GM19468 (cell line): ENCODE measurements around the gene EPN3.

ENCODE experiments used
- ATAC-seq: cut with Tn5 transposase; IDR thresholded peaks from one replicate; pipeline ENCODE4 v1.9.1; 2021; ENCODE audit warnings: mild to moderate bottlenecking, moderate library complexity, moderate number of reproducible peaks; ENCODE audit not compliant: unreplicated experiment; ENCODE audit errors: extremely low read depth

Gene EPN3

DNA sequence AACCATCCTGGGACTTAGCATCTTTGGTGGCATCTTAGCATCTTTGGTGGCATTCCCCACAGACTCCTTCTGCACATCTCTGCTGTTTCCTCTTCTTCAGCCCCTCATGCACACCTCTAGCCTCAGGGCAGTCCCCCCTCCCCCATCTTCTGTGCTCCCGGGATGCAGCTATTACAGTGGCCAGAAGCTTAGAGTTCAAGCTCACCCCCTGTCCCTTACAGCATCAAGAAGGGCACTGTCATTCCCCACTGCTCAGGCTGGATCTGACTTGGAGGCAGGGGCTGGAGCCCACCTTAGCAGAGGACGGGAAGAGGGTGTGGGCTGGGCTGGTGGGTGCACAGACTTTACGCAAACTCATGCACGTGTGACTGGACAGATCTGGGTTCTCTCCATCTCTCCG, 650 bp downstream of the EPN3 start:
- no peak for ATAC-seq

DNA sequence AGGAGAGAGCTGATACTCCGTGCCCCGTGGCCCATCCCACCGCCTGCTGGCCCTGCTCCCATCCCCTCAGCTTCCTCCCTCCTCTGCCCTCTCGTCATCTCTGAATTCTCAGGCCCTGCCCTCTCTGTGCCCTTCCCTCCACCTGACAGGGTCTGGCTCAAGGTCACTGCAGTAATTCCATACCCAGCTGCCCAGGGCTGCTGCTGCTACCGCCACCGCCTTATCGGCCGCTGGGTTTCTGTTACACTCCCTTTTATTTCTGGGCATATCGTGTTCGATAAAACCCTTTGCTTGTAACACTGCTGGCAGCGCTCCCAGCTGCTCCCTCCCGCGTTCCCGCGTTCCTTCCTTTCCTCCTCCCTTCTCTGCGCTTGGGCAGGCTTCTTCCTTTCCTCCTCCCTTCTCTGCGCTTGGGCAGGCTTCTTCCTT, 1.2 kb downstream of the EPN3 start:
- no peak for ATAC-seq

DNA sequence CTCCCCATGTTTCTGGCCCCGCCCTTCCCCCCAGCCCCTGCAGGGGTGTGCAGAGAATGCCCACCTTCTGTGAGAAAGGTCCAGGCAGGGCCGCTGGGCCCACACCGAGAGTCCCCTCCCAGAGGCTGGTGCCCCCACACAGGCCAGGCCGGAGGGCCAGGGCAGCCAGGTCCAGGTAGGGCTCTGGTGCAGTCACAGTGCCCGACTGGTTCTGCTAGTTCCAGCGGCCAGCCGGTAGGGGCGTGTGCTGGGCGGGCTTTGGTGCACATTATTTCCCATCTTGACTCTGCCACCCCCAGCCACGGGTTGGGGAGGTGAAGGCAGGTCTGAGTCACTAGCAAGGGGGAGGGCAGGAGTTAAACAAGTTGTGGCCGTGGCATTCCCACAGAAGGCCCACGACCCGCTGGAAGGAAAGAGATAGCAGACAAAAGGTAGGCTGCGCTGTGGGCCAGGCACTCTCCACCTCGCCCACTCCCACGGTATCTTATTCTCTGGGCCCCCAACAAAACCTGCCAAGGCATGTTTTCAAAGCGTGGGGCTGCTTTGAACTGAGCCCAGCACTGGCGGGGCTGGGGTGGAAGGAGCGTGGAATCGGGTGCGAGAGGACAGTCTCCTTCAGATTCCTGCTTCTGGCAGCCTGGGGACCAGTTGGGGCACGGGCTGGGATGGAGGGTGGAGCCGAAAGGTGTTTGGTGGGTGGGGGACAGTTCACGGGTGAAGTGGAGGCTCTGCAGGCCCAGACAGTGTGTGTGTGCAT, 1.9 kb downstream of the EPN3 start:
- ATAC-seq = no peak

DNA sequence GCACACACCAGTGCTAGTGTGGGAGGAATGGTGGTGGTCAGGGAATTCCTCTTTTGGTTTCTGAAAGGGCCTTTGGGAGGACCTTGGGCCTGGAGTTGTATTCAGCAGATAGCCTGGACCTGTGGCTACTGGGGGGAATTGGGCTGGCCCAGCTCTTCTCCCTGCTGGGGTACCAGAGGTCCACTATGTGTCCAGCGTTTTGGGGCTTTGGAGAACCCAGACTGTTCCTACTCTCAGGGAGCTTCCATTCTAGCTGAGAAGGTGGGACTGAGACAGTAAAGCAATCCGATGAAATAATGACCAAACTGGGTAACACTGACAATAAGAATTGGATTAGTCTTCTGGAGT, 2.4 kb downstream of the EPN3 start:
- no peak for ATAC-seq

DNA sequence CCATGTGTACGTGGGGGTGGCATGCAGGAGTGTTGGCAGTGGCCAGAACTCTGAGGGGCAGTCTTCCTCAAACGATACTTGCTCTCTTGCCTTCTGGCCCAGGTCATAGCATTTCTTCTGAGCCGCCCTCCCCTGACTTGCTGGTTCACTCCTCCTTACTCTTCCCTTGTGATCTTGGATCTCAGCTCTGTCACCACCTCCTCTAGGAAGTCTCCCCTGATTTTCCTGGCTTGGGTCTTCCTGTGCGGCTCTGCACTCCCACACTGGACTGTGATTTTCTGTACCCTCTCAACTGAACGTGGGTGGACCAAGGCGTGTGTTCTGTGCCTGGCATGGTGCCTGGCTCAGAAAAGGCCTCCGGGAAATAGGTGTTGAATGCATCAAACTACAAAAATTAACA, 2.9 kb downstream of the EPN3 start:
- ATAC-seq = no peak

DNA sequence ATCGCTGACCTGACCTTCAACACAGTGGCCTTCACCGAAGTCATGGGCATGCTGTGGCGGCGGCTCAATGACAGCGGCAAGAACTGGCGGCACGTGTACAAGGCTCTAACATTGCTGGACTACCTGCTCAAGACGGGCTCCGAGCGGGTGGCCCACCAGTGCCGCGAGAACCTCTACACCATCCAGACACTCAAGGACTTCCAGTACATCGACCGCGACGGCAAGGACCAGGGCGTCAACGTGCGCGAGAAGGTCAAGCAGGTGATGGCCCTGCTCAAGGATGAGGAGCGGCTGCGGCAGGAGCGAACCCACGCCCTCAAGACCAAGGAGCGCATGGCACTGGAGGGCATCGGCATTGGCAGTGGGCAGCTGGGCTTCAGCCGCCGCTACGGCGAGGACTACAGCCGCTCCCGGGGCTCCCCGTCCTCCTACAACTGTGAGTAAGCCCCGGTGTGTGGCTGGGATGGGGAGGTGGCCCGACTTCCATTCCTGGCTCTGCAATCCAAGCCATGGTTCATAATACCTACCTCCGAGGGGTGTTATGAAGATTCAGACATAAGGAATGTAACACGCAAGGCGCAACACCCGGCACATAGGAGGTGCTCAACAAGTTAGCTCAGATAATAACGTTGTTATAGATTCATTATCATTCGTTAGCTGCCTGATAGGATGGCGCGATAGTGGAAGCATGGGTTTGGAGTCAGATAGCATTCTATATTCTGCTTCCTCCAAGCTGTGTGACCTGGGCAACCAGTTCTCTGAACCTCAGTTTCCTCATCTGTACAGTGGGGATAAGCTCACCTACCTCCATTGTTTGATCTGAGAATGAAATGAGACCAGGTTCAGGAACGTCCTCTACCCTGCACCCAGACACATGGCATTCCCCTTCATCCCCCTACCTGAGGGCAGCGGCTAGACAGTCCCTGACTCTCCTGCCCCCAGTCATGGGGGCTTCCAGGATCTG, 4.4 kb downstream of the EPN3 start:
- no peak for ATAC-seq

DNA sequence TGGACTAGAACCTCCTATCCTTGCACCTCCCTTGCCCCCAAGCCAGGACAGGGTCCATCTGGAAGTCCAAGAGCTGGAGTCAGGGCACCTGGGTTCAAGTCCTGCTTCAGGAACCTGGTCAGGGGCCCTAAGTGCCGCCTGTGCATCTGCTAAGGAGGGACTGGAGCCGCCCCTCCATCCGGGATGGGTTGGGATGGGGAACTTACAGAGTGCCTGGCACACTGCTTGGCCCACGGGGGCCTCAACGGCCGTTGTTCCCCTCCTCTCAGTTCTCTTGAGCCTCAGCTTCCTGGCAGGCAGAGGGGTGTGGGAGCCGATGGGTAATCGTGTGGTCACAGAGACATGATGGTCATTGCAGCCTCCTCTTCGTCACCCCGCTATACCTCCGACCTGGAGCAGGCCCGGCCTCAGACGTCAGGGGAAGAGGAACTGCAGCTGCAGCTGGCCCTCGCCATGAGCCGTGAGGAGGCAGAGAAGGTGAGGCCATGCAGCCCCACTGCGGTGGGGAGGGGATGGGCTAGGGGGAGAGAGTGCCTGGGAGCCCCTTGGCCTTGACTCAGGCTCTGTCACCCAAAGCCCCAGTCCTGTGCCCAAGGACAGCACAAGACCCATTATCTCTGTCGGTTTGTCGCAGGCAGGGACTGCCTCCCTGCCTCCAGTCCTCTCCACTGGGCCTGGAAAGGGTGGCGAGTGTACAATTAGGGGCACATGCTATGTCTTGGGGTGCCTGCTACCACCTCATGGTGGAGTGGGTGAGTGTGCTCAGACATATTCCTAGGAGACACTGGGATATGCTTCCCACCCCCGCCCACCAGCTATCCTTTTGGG, 5.4 kb downstream of the EPN3 start:
- ATAC-seq = no peak

DNA sequence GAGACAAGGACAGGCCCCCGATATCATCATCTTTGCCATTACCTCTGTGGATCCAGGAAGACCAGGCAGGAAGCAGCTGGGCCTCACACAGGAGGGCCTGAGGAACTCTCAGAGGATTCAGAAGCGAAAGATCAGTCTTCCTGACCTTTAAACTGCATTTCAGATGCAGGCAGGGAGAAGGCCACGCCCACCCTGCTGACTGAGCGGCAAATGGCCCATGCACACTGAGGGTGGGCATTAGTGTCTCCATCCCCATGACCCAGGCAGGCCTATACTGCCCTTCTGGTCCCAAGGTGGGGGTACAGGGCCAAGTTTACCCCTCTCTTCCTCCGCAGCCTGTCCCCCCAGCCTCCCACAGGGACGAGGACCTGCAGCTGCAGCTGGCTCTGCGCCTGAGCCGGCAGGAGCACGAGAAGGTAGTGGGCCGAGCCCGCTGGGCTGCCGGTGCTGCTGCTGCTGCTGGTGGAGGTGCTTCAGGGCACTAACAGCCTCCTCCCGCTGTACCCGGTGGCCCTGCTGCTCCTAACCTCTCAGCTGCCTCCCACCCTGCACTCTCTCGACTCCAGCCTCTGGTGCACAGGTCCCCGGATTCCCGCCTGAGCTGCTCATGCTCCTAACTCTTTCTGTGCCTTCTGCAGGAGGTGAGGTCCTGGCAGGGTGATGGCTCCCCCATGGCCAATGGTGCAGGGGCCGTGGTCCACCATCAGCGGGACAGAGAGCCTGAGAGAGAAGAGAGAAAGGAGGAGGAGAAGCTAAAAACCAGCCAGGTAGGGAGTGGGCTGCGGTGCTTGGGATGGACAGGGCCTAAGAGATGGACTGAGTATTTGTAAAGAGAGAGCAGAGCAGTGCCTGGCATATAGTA, 6.2 kb downstream of the EPN3 start:
- no peak for ATAC-seq

DNA sequence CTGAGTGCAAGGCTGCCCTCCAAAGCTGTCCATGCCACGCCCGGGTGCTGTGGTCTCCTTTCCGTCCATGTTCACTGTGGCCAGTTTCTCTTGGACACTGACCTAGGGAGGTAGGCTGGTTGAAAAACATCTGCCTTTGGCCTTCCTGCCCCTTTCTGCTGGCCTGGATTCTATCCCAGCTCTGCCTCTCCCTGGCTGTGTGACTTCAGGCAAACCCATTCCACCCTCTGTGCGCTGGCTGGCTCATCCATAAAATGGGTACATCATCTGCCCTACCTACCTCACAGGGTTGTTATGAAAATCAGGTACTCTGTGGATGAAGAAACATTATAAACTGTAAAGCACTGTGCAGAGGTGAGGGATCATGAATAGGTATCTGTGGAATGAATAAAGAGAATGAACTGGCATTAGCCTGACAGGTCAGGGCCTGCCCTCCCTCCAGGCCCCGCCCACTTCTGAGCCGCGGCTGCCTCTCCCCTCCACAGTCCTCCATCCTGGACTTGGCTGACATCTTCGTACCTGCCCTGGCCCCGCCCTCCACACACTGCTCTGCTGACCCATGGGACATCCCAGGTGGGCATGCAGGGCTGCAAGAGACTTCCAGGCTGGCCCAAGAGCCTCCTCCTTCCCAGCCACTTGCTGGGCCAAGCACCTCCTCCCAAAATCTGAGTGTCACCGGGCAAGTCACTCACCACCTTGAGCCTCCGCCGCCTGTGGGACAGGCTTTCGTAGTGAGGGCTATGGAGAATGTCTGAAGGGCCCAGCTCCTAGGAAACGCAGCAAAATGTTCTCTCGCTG, 7.4 kb downstream of the EPN3 start:
- ATAC-seq = no peak

DNA sequence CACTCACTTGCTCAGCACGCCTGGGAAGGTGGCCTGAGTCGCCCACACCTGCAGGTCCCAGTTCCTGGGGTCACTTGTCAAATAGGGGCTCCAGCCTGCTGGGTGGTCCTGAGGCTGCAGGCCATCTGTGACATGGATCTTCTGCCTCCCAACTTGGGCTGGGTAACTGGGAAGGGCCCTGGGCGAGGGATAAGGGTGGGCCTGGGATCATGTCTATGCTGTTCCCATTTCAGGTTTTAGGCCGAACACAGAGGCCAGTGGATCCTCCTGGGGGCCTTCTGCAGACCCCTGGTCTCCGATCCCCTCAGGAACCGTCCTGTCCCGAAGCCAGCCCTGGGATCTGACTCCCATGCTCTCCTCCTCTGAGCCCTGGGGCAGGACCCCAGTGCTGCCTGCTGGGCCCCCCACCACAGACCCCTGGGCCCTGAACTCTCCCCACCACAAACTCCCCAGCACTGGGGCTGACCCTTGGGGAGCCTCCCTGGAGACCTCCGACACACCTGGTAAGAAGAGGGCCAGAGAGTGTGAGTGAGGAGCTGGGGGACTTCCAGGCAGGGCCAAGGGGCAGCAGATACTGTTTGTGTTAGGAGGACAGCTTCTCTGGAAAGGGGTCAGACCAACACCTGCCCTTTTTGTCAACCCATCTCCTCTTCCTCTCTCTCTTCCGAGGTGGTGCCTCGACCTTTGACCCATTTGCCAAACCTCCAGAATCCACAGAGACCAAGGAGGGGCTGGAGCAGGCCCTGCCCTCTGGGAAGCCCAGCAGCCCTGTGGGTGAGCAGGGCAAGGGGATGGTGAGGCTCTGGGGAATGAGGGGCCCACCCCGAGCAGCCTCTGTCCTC, 8.2 kb downstream of the EPN3 start:
- ATAC-seq = no peak

DNA sequence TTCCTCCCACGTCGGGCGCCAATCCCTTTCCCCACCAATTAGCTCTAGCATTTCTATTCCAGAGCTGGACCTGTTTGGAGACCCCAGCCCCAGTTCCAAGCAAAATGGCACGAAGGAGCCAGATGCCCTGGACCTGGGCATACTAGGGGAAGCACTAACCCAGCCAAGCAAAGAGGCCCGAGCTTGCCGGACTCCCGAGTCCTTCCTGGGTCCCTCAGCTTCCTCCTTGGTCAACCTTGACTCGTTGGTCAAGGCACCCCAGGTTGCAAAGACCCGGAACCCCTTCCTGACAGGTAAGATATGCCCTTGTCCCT, 8.8 kb downstream of the EPN3 start:
- ATAC-seq = no peak

DNA sequence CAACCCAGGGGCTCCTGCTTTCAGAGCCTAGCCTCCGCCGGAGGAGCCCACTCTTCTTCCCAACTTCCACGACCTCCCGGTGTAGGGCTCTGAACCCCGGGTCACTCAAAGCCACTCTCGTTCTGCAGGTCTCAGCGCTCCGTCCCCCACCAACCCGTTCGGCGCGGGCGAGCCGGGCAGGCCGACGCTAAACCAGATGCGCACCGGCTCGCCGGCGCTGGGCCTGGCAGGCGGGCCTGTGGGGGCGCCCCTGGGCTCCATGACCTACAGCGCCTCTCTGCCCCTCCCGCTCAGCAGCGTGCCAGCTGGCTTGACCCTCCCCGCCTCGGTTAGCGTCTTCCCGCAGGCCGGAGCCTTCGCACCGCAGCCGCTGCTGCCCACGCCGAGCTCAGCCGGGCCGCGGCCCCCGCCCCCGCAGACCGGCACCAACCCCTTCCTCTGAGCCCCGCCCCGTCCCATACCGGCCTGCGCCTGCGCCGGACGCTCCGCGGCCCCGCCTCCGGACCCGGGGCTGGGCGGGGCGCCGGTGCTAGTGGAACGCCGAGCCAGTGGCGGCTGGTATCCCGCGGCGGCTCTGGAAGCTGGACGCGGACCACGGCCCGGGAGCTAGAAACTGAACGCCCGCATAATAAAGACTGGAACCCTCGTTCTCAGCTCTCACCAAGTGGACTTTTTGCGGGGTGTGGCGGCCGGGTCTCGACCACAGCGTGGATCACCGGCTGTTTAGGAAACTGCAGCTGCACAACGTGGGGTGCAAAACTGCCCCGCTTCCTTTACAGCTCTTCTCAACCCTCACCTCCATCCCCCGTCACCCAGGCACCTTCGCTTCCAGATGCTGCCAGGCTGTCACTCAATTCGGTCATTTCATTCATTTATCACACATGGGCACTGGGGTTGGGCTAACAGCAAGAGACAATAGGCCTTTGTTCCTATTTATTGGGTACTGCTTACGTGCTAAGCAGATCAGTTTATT, 9.5 kb downstream of the EPN3 start:
- ATAC-seq = peak; percentile 64

DNA sequence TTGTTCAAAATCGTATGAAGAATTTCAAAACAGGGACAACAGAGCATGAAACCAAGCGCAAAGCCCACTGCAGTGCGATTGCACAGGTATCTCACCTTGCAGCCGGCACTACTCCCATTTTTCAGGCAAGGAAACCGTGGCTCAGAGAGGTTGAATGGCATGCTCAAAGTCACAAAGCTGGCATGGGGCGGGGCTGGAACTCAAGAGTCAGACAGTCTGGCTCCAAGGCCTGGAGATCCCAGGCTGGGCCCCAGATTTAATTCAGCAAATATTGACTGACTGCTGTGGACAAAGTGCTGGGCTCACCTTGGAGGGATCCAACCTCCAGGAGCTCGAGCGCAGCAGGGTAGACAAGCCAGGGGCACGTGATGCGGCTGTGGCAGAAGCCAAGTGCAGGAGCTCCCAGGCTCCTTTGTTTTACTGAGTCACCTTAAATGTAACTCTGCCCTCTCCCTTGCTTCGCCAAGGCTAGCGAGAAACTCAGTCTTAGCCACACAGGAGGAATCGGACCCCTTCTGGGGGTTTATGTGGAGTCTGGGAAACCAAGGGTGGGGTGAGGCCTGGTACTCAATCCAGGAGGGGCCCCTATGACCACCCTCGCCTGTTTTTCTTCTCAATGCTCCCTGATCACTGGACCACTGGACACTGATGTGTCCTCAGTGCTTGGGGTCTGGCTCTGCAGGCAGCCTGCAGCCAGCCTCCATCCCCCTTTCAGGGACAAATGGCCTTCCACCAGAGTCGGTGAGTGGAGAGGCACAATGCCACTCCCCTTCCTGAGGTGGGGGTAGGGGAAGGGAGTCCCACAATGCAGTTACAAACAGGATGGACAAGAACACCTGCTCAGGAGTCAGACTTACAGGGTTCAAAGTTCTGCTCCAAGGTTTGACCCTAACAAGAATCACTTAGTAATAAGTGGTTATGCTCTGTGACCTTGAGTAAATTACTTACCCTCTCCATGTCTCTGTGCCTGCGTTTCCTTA, 10.6 kb downstream of the EPN3 start:
- ATAC-seq = no peak

DNA sequence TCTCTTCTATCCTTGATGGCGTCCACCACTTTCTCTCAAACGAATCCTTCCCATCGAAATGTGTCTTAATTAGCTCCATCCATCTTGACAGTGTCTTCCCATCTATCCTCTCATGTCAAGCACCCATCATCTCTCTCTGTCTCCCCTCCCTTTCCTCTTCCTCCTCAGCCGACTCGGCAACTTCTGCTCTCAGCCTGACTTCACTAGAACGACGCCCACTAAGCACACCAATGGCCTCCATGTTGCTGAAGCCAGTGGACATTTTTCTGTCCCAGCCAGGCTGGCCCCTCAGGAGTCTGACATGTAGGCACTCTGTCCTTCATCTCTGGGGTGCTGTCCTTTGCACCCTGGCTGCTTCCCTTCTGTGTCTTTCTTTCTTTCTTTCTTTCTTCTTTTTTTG, 12.0 kb downstream of the EPN3 start:
- no peak for ATAC-seq

DNA sequence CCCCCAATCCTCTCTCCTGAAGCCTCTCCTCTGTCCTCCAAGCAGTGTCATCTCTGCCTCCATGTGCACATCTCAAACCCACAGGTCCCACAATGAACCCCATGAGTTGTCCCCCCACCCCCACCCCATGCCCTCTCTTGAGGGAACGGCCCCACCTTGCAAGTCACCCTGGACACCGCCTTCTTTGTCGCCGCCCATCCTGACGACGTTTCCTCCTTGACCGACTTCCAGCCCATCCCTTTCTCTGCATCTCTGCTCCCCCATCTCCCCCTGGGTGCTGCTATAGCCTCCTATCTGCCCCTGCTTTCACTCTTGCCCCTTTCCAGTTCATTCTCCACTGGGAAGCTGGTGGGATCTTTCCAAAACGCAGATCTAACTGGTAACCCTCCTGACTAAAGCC, 12.8 kb downstream of the EPN3 start:
- no peak for ATAC-seq

DNA sequence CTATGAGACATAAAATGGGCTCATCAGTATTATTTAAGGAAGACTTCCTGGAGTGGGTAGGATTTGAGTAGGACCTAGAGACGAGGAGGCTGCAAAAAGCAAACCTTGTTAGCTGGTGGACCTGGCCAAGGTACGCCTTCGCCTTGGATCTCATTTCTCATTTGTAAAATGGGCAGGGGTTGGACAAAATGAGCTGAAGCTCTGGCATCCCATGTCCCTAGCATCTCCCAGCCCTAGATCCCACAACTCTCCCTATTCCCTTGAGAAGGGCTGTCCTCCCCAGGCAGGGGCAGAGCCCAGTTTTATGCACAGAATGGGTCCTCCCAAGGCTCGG, 14.1 kb downstream of the EPN3 start:
- no peak for ATAC-seq
